ENCODE results near the gene ZGPAT. TPM values are rescaled to one million over a fixed set of nuclear protein-coding genes. Genes with fewer than 3 reads are reported as not detected.

The ZGPAT gene
- total RNA-seq, 1 donor from 2014 or later = 64.1 TPM

GRCh38 chr20:63777614-63778013, 69.8 kb downstream of the ZGPAT start:
- ATAC-seq (no peak), DNase-seq (ENCODE audit: low spot score) (no peak)

GRCh38 chr20:63778034-63778752, 70.4 kb downstream of the ZGPAT start:
- no peak for DNase-seq (ENCODE audit: low spot score)

GRCh38 chr20:63778857-63779256, 71.0 kb downstream of the ZGPAT start:
- no peak for DNase-seq (ENCODE audit: low spot score)
- ATAC-seq = no peak

More at GRCh38 chr20:63778034-63778752, 70.4 kb downstream of the ZGPAT start:
- ATAC-seq = no peak

GRCh38 chr20:63781181-63781580, 73.3 kb downstream of the ZGPAT start:
- no peak for DNase-seq (ENCODE audit: low spot score)
- no peak for ATAC-seq

GRCh38 chr20:63782051-63782471, 74.2 kb downstream of the ZGPAT start:
- ATAC-seq (no peak), DNase-seq (ENCODE audit: low spot score) (no peak)

- DNase-seq (ENCODE audit: low spot score) = no peak
- ATAC-seq = no peak
Observed at GRCh38 chr20:63782521-63782971, 74.7 kb downstream of the ZGPAT start.

GRCh38 chr20:63783970-63784369, 76.1 kb downstream of the ZGPAT start:
- ATAC-seq = no peak
- no peak for DNase-seq (ENCODE audit: low spot score)

GRCh38 chr20:63785691-63786131, 77.9 kb downstream of the ZGPAT start:
- DNase-seq (ENCODE audit: low spot score) (no peak), ATAC-seq (no peak)

Other genes starting within 250 kb of the ZGPAT start
- gene KCNQ2, start 235.4 kb upstream of the ZGPAT start, total RNA-seq = not detected
- 0.73 TPM for gene EEF1A2, start 209.0 kb upstream of the ZGPAT start, total RNA-seq
- gene PPDPF, start 187.3 kb upstream of the ZGPAT start, total RNA-seq = 88.0 TPM
- 12.0 TPM for gene PTK6, start 170.7 kb upstream of the ZGPAT start, total RNA-seq
- gene SRMS, start 160.3 kb upstream of the ZGPAT start, total RNA-seq = not detected
- not detected for gene FNDC11, start 153.9 kb upstream of the ZGPAT start, total RNA-seq
- gene HELZ2, start 133.8 kb upstream of the ZGPAT start, total RNA-seq = 18.1 TPM
- 4.5 TPM for gene GMEB2, start 80.9 kb upstream of the ZGPAT start, total RNA-seq
- 1.5 TPM for gene STMN3, start 54.6 kb upstream of the ZGPAT start, total RNA-seq
- gene RTEL1, start 49.7 kb upstream of the ZGPAT start, total RNA-seq = 13.8 TPM
- gene TNFRSF6B, start 11.4 kb upstream of the ZGPAT start, total RNA-seq = 0.40 TPM
- 23.6 TPM for gene ARFRP1, start 63 bp upstream of the ZGPAT start, total RNA-seq
- 122 TPM for gene LIME1, start 28.6 kb downstream of the ZGPAT start, total RNA-seq
- 195 TPM for gene SLC2A4RG, start 31.7 kb downstream of the ZGPAT start, total RNA-seq
- gene ZBTB46, start 123.2 kb downstream of the ZGPAT start, total RNA-seq = 4.7 TPM
- gene ABHD16B, start 153.5 kb downstream of the ZGPAT start, total RNA-seq = not detected
- 17.3 TPM for gene TPD52L2, start 157.2 kb downstream of the ZGPAT start, total RNA-seq
- gene DNAJC5, start 187.1 kb downstream of the ZGPAT start, total RNA-seq = 17.8 TPM
- 20.2 TPM for gene UCKL1, start 248.4 kb downstream of the ZGPAT start, total RNA-seq